Measurements from ENCODE around the gene MIOX.
A peak's percentile ranks its signal among the peaks of the same experiment; 100 is the strongest.
"Not testable (repeated sequence)": the region's sequence is repeated elsewhere in the genome, so short reads cannot be mapped to it uniquely, and the experiment has no call there.

Gene MIOX

DNA sequence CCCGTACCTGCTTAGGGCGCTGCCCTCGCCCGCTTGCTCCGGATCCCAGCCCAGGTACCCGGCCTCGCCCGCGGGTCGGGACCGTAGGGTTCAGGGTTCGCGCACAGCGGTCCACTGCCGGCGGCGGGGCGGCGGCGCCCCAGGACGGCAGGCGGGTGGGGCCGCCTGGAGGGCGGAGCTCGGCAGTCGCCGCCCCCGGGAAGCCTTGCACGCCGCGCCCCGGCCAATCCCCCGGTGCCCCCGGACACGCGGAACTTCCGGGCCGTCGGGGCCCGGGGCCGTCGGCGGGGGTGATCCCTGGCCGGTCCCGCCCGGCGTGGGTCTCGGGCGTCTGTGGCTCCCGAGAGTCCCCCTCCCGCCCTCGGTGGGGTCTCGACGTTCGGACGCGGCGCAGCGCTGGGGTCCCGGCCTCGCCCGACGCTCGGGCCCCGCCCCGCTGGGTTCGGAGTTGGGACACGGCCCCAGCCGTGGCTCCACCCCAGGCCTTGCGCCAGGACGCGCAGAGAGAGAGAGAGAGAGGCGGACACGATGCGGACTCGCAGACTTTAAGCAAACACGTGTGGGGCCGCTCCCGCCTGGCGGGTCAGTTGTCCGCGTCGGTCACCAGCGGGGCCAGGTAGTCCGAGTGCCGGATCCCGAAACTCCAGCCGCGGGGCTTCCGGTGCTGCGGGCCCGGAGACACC lies 43.4 kb downstream of the MIOX start, which contains the start of gene TYMP:
Gene TYMP, minus strand, starts transcription at position 116 of the 683 bp plus-strand sequence. CDS start 303 bp downstream, outside the sequence.
- peak; percentile 57 for DNase-seq (ENCODE audit: low read depth)

DNA sequence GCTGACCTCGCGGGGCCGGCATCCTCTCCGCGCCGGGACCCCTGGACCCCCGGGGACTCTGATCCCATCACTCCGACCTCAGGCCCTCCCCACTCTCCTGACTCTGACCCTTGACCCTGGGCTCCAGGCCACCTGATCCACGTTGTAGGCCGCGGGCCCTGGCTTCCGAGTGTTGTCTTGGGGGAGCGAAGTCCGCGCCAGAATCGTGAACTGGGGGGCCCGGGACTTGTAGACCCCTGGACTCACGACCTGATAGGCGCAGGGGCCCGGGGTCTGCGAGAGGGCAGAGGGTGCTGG lies 43.9 kb downstream of the MIOX start:
- DNase-seq (ENCODE audit: low read depth) = no peak

DNA sequence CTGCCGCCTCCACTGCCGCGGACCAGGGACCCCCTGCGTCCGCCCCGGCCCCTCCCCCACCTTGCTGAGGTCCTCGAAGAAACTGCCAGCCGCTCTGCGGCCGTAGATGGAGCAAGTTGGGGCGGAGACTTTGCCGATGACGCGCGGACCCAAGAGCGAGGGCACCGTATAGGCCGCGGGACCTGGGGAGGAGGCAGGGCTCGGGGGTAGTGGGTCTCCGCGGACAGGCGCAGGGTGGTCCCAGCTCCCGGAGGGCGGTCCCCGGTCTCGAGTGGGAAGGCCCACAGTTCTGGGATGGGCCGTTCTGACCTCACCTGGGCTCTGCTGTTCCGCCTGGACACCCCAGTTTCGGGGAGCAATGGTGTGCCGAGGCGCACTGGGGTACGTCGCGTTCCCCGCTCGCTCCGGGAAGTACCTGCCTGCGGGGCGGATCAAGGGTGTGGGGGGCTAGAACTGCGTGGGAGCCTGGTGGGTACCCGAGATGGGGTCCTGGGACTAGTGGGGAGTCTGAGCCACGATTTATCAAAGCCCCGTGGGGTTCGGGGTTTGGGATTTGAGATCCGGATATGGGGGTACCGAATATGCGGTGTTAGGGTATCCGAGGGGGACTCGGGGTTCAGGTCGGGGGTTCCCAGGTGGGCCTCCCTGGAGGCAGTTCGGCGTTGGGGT lies 44.4 kb downstream of the MIOX start:
- DNase-seq (ENCODE audit: low read depth) = peak; percentile 70

DNA sequence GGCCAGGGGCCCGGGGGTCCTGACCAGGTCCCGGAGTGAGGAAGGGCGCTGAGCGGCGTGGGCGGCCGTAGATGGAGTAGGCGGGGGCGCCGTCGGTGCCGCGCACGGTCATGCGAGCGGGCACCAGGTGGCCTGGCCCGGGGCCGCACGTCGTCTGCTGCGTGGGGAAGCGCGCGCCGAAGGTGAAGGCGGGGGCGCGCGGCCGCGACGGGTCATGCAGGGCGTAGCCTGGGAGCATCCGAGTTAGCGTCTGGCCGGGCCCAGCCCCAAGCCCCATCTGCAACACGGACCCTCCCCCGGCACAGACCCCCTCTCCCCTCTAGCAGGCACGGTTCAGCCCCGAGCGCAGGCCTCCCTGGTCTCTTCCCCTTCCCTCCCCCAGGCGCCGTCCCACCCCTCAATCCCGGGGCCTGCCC lies 44.9 kb downstream of the MIOX start:
- peak; percentile 49 for DNase-seq (ENCODE audit: low read depth)

DNA sequence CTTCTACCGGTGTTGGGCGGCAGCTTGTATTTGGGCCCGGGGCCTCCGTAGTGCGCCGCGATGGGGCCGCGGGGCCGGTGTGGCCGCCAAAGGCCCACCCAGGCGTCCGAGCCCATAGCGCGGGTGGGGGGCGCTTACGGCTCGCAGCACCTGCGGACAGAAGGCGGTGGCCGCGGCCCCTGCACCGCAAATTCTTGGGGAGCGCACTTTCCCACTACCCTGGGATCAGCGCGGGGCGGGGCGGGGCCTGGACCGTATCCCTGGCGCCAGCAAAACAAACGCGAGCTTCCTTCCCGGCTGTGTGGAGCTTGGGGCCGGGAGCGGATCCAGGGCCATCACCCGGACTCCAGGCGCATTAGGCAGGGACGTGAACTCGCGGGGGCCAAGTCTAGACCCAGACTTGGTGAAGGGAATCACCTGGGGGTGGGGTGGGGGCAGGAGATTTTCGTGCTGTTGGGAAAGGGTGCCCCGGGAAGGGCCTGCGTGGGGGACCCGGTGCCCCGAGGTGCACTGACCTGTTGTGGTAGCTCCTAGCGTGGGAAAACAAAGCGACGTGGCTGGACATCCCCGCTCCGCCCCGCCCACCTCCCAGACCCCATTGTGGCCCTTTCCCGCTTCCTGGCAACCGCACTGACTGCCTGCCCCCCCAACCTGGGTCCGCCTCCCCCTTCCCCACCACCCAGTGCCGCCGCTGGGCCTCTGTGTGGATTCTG lies 45.5 kb downstream of the MIOX start:
- DNase-seq (ENCODE audit: low read depth) = no peak

DNA sequence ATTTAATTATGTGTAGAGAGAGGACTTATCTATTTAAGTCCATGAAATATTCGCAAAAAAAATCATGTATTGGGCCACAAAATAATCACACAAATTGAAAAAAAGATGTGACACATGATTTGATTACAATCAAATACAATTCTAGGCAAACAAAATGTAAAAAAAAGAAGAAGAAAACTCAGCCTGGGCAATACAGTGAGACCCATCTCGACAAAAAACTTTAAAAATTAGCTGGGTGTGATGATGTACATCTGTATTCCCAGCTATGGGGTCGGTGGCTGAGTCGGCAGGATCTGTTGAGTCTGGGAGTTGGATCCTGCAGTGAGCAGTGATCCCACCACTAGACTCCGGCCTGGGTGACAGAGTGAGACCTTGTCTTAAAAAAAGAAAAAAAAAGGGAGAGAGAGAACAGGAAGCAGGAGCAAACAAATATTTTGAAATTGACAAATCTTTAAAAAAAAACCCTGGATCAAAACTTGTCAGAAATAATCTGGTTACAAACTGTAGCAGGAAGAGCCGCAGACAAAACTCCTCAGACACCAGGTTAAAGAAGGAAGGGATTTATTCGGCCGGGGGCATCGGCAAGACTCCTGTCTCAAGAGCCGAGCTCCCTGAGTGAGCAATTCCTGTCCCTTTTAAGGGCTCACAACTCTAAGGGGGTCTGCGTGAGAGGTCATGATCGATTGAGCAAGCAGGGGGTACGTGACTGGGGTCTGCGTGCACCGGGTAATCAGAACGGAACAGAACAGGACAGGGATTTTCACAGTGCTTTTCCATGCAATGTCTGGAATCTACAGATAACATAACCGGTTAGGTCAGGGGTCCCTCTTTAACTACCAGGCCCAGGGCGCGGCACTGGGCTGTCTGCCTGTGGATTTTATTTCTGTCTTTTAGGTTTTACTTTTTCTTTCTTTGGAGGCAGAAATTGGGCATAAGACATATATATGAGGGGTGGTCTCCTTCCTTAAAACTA lies 46.5 kb downstream of the MIOX start:
- DNase-seq (ENCODE audit: low read depth) = no peak

DNA sequence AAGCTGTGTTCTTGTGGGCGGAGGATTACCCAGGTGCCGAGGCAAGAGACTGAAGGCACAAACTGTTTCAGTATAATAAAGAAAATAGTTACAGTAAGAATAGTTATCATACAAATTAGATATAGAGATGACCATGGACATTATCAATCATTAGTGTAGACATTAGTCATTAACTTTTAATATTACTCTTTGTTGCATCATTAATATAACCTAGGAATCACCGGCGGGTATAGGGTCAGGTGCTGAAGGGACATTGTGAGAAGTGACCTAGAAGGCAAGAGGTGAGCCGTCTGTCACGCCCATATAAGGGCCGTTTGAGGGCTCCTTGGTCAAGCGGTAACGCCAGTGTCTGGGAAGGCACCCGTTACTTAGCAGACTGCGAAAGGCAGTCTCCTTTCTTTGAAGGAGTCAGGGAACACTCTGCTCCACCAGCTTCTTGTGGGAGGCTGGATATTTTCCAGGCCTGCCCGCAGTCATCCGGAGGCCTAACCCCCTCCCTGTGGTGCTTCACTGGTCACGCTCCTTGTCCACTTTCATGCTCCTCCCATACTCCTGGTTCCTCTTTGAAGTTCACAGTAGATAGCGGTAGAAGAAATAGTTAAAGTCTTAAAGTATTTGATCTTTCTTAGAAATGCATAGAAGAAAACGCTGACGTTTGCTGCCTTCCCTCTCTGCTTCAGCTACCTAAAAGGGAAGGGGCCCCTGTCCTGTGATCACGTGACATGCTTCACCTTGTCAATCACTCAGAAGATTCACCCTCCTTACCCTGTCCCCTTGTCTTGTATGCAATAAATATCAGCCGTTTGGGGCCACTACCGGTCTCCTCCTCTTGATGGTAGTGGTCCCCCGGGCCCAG lies 47.4 kb downstream of the MIOX start:
- not testable (repeated sequence) for DNase-seq (ENCODE audit: low read depth)

DNA sequence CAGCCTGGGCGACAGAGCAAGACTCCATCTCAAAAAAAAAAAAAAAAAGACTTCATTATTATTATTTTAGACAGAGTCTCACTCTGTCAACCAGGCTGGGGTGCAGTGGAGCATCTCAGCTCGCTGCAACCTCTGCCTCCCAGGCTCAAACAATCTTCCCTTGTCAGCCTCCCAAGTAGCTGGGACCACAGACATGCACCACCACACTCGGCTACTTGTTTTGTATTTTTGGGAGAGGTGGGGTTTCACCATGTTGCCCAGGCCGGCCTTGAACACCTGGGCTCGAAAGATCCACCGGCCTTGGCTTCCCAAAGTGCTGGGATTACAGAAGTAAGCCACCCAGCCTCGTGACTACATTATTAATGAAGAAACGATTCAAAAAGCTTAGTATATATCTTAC lies 48.5 kb downstream of the MIOX start:
- no peak for DNase-seq (ENCODE audit: low read depth)

DNA sequence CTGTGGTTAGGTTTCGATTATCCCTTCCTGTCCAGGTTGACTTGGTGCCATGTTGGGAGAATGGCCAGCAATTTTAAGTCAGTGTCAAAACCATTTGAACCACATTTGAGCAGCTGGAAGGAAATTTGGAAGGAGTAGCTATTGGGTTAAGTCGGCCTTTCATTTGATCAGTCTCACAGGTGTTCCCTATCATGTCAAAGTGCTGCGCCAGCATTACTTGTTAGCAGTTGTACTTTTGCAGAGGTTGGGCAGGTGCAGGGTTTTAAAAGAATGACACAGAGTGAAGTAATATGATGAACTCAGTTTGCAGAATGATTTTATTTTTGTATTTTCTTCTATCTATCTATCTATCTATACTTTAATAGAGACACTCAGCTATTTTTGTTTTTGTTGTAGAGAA lies 49.6 kb downstream of the MIOX start:
- no peak for DNase-seq (ENCODE audit: low read depth)

DNA sequence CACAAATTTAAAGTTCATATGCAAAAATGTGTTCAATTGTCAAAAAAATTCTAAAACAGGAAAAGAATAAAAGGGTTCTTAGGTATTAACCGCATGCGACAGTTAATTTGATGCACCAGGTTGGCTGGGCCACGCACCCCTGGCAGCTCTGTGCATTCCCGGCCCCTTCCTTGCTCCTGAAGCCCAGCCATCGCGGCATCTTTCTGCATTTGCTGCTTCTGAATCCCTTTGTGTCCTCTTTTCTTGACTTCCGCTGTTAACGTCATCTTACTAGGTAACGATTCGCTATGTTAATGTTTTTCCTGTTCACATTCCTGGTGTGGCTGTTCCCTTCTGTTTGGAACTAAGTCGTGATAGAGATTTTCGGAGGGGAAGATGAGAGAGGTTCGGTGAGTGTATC lies 51.1 kb downstream of the MIOX start:
- DNase-seq (ENCODE audit: low read depth) = no peak

Data from stimulated activated CD8-positive, alpha-beta memory T cell treated with anti-CD3 and anti-CD28 coated beads, Interleukin-4, amount 100 ng/mL, for 24 hours (primary cell).